NCI-H510A treated with DMSO at 0.1 percent for 48 hours (cell line): ENCODE data around the gene TESK1.
A peak's percentile ranks its signal among the peaks of the same experiment; 100 is the strongest.

Experiments
- DNase-seq: peaks from one replicate; lab custom pipeline; 2025; lab: John Stamatoyannopoulos, UW

TESK1 gene

GRCh38 chr9:35646533-35647265, 41.6 kb downstream of the TESK1 start:
- DNase-seq, result peak; percentile 76

DNA sequence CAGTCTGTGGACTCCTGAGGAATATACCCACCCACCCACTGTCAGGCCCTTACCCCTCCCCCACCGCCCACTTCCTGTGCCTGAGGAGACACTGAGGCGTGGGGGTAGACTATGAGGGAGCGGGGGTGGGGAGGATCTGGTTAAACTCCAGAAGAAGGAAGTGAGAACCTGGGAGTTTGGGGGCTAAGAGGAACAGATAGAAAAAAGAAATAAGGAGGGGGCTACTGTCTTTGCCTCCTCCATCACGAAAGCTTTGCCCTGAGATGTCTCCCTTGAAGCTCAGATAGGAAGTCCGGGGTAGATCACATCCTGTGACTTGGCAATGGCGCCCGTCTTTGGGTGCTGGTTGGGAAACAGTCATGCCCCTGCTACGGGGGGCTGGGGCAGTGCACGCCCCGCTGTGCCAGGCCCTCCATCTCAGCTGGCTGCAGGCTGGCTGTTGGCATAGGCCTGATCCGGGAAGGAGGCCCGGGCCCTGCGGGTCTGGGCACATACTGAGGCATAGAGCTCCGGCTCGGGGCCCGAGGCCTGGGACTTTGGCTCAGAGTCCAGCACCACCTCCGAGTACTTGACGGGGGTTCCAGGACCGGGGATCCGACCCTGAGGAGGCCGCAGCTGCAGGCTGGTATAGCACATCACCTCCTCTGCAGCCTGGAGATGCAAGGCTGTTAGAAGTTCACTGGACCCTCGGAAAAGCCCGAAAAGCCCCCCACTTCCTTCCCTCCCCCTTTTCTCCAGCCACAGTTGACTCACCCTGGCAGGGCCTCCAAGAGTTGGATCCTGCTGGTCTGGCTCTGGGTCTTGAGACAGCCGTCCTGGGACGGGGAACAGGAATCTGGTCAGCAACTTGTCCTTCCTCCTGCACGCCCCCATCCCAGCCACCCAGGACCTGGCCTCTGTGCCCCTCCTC, 44.6 kb downstream of the TESK1 start:
- DNase-seq, result no peak

- peak; percentile 39 for DNase-seq
Measured at GRCh38 chr9:35650341-35651158, 45.5 kb downstream of the TESK1 start, which contains the start of gene SIT1. Gene SIT1, minus strand, starts transcription at chr9:35650931. Its CDS starts 78 bp downstream, at chr9:35650853.

DNA sequence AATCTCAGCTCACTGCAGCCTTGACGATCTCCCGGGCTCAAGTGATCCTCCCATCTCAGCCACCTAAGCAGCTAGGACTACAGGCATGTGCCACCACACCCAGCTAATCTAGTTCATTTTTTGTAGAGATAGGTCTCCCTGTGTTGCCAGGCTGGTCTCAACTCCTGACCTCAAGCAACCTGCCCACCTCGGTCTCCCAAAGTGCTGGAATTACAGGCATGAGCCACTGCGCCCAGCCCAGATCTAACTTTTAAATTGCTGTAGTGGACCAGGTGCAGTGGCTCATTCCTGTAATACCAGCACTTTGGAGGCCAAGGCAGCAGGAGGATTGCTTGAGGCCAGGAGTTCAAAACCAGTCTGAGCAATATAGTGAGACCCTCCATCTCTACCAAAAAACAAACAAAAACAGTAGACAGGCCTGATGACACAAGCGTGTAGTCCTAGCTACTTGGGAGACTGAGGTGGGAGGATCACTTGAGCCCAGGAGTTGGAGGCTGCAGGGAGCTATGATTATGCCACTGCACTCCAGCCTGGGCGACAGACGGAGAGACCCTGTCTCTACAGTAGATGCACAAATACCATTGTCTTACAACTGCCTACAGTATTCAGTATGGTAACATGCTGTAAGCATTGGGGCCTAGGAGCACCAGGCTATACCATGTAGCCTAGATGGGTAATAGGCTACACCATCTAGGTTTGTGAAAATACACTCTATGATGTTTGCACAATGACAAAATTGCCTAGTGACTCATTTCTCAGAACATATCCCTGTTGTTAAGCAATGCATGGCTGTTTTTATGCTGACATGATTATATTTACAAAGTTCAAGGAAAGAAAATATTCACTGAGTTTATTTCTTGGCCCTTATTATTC, 47.1 kb downstream of the TESK1 start:
- DNase-seq, result no peak

- no peak for DNase-seq
Measured at GRCh38 chr9:35652829-35653209, 47.8 kb downstream of the TESK1 start.

- no peak for DNase-seq
Measured at GRCh38 chr9:35653611-35654010, 48.5 kb downstream of the TESK1 start.

- DNase-seq, result no peak
Measured at GRCh38 chr9:35656348-35656747, 51.3 kb downstream of the TESK1 start.

- DNase-seq, result peak; percentile 15
Measured at GRCh38 chr9:35656831-35657545, 51.9 kb downstream of the TESK1 start.

DNA sequence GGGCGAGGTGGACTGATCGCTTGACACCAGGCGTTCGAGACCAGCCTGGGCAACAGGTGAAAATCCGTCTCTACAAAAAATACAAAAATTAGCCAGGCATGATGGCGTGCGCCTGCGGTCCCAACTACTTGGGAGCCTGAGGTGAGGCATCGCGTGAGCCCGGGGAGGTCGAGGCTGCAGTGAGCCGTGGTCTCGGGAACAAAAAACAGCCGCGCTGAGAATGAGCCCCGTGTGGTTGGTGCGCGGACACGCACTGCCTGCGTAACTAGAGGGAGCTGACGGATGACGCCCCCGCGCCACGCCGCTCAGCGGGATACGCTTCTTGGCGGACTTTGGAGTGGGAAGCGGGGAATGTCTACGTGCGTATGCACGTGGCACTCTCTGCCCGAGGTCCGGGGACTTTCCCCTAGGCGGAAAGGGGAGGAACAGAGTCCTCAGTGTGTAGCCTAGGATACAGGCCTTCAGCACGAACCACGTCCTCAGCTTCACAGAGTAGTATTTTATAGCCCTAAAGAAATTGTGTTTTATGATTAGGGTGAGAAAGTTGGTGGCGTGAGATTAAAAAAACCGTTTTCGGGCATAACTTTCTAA, 52.6 kb downstream of the TESK1 start, which contains the start of gene RMRP:
RMRP (minus strand) TSS at position 474 of the 591 bp plus-strand sequence.
- DNase-seq, result peak; percentile 91

GRCh38 chr9:35658137-35658967, 53.3 kb downstream of the TESK1 start, which contains the start of gene CCDC107:
Gene CCDC107, plus strand, starts transcription at chr9:35658292. Its CDS starts 88 bp downstream, at chr9:35658380.
- peak; percentile 75 for DNase-seq

- DNase-seq, result peak; percentile 23
Measured at GRCh38 chr9:35658968-35659220, 53.8 kb downstream of the TESK1 start.

DNA sequence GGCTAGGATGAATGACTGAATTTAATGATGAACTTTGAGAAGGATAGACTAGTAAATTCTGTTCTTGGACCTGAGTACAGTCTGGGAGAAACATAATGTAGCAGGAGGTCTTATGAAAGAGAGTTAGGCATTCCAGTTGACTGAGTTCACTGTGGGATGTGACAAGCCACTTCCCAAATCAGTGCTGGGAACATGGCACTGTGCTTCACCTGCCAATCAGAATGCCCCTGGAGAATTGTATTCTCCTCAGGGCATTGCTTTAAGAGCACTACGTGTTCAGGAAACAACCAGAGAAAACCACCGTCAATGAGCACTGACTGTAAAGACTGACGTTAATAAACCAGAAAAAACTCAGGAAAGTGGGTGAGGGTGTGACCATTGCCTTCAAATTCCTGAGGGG, 54.3 kb downstream of the TESK1 start:
- DNase-seq, result no peak
